GM12865 (cell line): ENCODE results near the gene EPM2A.

Experiments used
- DNase-seq: peaks from one replicate; pipeline ENCODE4 v3.0.0; 2010; ENCODE audit warnings: low read depth
- H3K4me3 ChIP-seq: 2 replicates; pipeline ENCODE4 v1.5.1; 2011; ENCODE audit warnings: mild to moderate bottlenecking, low read depth, low read length, control low read depth
- CTCF ChIP-seq: IDR thresholded peaks from 2 replicates; pipeline ENCODE4 v1.5.1; 2011; ENCODE audit warnings: low read length, control low read depth, low read depth, inconsistent platforms; ENCODE audit not compliant: insufficient read depth; ENCODE audit errors: missing control alignments

Gene EPM2A

GRCh38 chr6:145722190-145722589 lies 13.1 kb downstream of the EPM2A start:
- no peak for TF ChIP-seq CTCF
- no peak overlapping the region for H3K4me3 ChIP-seq
- DNase-seq = no peak

- no peak overlapping the region for H3K4me3 ChIP-seq
- TF ChIP-seq CTCF = no peak
- no peak for DNase-seq
These were observed 14.2 kb downstream of the EPM2A start for GRCh38 chr6:145721144-145721543.

- H3K4me3 ChIP-seq = no peak overlapping the region
- TF ChIP-seq CTCF = no peak
- no peak for DNase-seq
These were observed 19.9 kb downstream of the EPM2A start for GRCh38 chr6:145715426-145715825.

- DNase-seq = no peak
- H3K4me3 ChIP-seq = no peak overlapping the region
- no peak for TF ChIP-seq CTCF
These were observed 20.6 kb downstream of the EPM2A start for GRCh38 chr6:145714731-145715130.

- no peak for DNase-seq
- no peak overlapping the region for H3K4me3 ChIP-seq
- TF ChIP-seq CTCF = no peak
These were observed 21.5 kb downstream of the EPM2A start for GRCh38 chr6:145713773-145714172.

GRCh38 chr6:145711372-145711771 lies 23.9 kb downstream of the EPM2A start:
- no peak for DNase-seq
- no peak for TF ChIP-seq CTCF
- no peak overlapping the region for H3K4me3 ChIP-seq

- DNase-seq = no peak
- TF ChIP-seq CTCF = no peak
- H3K4me3 ChIP-seq = no peak overlapping the region
These were observed 27.9 kb downstream of the EPM2A start for GRCh38 chr6:145707397-145707796.
